Hematopoietic multipotent progenitor cell (in vitro differentiated cells): ENCODE results near the gene AUTS2. TPM values are rescaled to one million over a fixed set of nuclear protein-coding genes. Genes with fewer than 3 reads are reported as not detected.

Experiments
- DNase-seq, 3 donors: peaks; one replicate each; pipeline ENCODE4 v3.0.0-alpha.2; 2011 to 2015; ENCODE audit warnings: low read depth in 2 of 3, low spot score in 2 of 3
- total RNA-seq: library from RNA; depleted of rRNA; stranded (reverse); fragments of >200 nt; gene quantifications from one replicate; pipeline ENCODE4 v1.2.3, GENCODE V29; 2012

The AUTS2 gene
- total RNA-seq, 1 donor, result 14.8 TPM

DNA sequence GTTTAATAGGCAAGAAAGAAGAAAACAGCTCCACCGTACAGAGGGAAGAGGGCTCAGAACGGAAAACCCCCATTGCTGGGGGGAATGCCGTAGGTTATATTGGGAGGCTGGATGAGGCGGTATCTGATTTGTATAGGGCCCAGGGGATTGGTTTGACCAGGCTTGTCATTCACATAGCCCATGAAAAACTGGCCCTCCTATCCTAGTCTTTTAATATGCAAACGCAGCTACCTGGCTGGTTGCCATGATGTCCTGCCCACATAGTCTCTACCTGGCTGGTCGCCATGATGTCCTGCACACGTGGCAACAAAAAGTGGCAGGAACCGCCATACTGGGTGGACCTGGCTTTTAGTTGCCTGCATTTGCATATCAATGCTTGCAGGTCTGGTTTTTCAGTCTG lies 84.7 kb downstream of the AUTS2 start:
- no peak for DNase-seq

DNA sequence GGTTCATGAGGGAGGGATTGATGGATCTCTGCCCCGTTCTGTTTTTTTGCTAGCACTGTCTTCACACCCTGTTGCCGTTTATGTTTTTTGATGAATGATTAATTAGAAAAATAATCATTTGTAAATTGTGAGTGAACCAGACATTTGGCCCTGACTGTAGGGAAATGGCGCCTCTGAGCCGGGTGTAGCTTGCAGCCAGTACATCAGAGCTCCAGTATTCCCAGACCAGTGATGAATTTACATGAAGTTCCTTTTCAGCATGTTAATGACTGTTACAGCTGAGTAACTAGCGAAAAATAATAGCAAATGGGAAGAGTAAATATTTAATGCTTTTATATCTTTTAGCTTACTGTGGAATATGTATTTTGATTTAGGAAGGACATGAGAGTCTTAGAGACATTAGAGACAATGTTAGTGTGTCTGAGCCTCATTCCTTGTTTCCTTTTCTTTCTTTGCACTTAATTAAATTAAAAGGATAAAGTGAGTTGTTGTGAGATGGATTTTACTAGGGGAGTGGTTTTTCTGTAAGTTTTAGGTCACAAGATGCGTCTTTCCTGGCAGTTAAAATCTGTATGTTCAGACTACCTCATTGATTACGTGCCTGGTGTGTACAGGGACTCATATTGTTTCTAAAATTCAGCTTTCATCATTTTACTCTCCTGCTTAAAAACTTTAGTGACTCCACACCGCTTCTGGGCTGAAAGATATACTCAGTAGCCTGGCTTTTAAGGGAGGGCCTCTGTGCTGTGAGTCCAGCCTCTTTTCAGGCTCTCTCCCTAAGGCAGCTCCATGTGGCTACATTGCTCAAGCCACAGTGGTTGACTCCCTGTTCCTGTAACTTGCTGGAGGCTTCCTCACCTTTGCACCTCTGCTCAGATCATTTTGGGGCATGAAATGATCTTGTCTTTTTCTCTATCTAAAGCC lies 86.4 kb downstream of the AUTS2 start:
- DNase-seq, result no peak

DNA sequence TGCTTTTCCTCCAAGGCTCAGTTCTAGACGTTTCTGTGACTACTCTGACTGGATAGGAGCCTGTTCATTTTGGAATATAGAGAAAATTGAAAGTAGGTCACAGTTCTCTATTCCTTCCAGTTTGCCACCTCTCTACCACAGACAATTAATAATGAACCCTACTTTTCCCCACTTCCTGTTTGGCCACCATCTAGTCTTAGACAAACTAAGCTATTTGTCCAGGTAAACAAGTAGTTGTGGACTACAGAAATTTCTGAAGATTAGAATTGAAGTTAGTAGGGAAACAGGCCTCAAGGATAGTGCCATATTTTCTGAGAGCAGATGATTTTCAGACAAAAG lies 87.0 kb downstream of the AUTS2 start:
- no peak for DNase-seq

DNA sequence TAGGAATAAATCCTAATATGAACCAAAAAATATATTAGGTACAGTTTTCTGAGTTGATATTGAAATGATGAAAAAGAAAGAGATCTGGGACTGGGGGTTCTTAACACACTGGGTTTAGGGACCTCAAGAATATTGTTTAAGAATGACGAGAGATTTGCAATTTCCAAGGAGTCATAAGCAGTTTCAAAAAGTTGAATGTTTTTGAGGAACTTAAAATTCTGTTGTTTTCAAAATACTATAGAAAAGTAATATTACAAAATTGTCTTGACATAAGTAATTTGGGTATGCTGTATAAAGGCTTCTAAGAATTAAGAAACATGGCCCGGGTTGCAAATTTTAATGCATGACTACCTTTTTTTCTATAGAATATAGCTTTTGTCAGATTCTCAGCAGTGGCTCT lies 88.1 kb downstream of the AUTS2 start:
- DNase-seq, result no peak

GRCh38 chr7:69687739-69688433 lies 89.6 kb downstream of the AUTS2 start:
- DNase-seq, result no peak

- no peak for DNase-seq
Observed at GRCh38 chr7:69690329-69690728, 92.1 kb downstream of the AUTS2 start.

DNA sequence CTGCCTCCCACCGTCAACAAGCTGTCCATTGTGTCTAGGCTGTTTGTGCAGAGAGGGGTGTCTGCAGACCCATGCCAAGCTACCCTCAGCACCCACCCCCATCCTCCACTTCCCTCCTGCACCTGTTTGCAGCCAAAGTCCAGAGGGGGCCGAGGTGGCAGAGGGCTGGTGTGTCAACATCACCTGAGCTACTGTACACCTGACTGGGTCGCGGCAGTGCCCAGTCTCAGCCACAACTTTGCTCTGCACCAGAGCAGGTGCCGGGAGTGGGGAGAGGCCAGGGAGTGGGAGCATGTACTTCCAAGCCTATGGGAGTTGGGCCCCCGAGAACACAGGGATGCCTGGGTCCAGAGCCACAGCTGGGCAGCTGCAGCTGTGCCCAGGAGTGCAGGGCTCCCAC lies 93.1 kb downstream of the AUTS2 start:
- DNase-seq, result no peak

- no peak for DNase-seq
Observed at GRCh38 chr7:69691734-69692133, 93.5 kb downstream of the AUTS2 start.

DNA sequence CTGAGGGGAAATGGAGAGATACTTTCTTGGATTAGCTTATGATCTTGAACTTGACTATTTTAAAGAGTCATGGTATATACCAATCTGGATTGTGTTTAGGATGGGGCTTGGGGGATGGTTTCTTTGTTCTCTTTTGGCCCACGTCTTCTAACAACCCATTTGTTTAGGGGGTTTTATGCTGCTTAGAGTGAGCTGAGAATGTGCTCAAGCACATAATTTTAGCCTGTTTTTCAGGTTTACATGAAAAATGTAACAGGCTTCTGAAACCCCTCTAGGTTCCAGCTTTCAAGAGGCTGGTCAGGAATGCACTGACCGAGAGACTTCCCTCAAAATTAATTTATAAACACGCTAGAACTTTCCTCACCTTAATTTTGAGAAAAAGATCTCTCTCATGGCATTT lies 94.3 kb downstream of the AUTS2 start:
- no peak for DNase-seq

- no peak for DNase-seq
Observed at GRCh38 chr7:69693042-69693441, 94.8 kb downstream of the AUTS2 start.

DNA sequence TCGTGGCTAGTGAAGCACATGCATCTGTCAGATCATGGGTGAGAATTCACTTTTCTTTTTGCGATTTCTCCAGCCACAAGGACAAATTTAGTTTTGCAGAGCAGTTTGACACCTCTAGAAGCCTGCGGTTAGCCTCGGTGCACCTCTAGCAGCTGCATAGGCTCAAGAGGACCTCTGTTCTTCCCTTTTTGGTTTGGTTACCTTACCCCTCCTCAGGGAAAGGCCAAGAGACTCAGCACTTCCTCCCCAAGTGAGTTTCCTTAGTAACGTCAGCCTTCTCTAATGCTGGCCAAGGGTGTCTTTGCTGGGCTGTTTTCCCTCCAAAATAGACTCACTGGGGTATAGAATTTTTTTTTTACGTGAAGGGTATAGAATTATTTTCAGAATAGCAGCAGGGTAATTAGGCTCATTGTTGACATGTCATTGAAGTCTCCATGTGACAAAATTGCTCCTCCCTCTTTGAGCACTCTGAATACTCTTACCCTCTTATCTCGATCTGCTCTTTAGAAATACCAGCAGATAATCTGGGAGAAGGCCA lies 97.8 kb downstream of the AUTS2 start:
- peak in 2 of 3 donors; percentile 42 to 70 for DNase-seq

DNA sequence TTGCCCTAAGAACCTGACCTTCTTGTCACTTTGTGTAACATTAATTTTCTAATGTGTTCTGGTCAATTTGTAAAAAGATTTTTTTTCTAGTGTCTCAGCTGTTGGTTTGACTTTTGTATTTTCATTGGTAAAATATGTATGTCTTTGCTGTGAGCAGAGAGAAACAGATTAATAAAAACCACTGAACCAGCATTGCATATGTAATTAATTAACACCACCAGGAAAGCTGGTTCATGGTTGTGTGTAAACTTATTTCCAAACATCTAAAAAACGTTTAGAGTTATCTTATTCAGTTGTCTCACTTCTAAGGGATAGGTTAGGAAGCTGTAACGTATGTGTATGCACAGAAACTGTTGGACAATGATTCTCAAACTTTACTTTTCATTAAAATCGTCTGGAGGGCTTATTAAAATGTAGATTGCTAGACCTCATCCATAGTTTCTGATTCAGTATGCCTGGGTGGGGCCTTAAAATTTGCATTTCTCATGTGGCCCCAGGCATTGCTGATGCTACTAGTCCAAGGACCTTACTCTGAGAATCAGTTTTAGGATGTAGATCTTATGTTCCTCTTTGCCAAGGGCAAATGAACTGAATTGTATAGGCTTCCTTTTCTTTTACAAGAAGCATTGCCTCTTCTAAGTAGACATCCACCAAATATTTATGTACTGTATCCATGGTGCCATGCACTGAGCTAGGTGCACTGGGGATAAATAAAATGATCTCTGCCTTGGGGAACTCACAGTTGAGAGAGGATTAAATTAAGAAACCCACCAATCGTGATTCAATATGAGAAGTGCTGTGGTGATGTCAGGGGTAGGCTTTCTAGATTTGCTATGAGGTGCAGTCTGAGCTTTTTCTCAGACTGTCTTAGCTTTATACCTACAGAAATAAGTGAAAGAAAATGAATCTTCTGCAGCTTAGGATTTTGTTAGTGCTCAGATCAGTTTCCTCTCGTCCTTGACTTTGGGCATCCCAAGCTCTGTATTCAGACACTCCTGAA lies 98.7 kb downstream of the AUTS2 start:
- no peak for DNase-seq

- no peak for DNase-seq
Observed at GRCh38 chr7:69698109-69698825, 100.0 kb downstream of the AUTS2 start.

GRCh38 chr7:69699931-69700330 lies 101.7 kb downstream of the AUTS2 start:
- DNase-seq, result no peak

DNA sequence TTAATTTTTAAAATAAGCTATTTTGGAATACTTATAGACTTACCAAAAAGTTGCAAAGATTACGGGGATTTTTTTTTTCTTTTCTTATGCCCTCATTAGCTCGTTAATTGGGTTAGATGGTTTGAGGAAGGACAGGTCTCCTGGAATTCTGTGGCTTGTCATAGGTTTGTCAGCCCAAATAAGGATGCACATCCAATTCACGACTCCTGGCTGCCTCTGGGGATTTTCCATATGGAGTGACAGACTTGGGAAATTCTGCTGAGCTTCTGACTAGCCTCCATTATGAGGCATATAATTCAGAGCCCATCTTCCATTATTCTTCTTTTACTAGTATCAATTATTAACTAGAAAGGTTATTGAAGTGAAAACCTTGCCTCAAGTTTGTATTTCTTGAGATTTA lies 102.1 kb downstream of the AUTS2 start:
- no peak for DNase-seq

- no peak for DNase-seq
Observed at GRCh38 chr7:69701288-69701687, 103.0 kb downstream of the AUTS2 start.

DNA sequence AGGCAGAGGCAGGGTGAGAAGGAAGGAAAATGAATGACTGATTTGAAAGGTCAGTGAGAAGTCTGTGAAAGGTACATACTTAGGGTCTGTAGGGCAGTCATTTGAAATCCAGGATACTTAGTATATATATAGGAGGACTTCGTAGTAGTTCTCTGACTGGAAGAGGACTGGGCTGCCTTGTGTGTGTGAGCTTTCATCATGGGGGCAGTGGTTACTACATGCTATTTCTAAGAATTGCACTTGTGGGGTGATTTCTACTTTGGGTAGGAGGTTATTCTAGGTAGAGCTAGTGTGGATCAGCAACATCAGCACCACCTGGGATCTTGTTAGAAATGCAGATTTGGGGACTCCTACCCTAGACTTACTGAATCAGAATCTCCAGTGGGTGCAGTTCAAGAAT lies 104.1 kb downstream of the AUTS2 start:
- DNase-seq, result no peak

- no peak for DNase-seq
Observed at GRCh38 chr7:69703099-69703498, 104.8 kb downstream of the AUTS2 start.

- DNase-seq, result no peak
Observed at GRCh38 chr7:69706070-69706469, 107.8 kb downstream of the AUTS2 start.

DNA sequence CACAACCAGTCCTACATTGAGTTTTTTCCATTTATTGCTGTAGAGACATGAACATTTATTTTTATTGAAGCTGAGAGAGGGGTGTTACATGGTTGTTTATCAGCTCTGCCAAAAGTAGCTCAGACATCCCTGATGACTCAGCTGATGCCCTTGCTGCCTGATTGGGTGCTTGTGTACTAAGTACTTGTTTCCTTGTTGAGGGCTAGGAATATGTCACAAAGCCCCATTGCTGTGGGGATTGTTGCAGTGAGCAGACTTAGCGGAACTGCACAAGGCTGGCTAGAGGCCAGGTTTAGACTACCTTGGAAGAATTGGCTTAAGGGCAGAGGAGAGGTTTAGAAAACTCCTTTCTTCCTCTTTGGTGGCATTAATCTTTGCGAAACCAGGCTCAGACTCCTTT lies 110.6 kb downstream of the AUTS2 start:
- DNase-seq, result peak in 2 of 3 donors; percentile 64 to 82
